Fibroblast of skin of back (primary cell): Measurements from ENCODE around the gene CELSR1.
"Not testable (repeated sequence)": the region's sequence is repeated elsewhere in the genome, so short reads cannot be mapped to it uniquely, and the experiment has no call there.

Experiments used
- DNase-seq: peaks from one replicate; pipeline ENCODE4 v3.0.0-alpha.2; 2013

The CELSR1 gene

DNA sequence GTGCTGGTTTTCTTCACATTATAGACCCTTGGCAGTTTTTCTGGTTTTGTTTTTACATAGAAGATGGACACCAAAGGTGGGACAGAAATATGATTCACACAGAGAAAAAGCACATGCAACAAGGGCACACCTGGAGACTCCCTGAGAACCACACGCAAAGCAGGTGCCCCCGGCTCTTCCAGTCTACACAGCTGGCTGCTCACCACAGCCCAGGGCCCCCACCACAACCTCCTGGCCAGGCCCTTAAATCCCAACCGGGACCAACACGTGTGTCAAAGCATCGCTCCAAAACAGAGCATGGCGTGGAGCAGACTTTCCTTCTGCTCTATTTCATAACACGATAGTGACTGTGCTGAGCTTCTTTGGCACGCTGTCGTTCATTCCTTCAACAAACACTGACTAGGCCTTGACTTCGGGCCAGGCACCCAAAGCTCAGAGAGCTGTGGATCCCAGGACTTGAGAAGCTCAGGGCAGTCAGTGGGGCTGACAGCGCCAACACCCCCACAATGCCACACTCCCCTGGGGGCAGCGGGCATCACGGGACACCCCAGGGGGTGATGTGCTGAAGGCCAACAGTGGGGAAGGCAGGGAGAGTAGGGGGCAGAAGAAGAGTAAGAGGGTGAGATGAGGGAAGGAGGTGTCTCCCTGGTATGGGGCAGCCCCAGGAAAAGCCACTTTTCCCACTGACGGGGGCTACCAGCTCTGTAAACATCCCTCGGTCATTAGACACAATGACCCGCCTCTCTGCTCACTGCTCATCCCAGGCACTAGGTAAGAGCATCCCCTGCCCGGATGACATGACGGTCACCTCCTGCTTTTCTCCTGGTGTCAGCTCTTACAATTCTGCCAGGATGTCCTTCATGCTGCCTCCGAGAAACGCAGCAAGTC lies 26.0 kb downstream of the CELSR1 start:
- no peak for DNase-seq

DNA sequence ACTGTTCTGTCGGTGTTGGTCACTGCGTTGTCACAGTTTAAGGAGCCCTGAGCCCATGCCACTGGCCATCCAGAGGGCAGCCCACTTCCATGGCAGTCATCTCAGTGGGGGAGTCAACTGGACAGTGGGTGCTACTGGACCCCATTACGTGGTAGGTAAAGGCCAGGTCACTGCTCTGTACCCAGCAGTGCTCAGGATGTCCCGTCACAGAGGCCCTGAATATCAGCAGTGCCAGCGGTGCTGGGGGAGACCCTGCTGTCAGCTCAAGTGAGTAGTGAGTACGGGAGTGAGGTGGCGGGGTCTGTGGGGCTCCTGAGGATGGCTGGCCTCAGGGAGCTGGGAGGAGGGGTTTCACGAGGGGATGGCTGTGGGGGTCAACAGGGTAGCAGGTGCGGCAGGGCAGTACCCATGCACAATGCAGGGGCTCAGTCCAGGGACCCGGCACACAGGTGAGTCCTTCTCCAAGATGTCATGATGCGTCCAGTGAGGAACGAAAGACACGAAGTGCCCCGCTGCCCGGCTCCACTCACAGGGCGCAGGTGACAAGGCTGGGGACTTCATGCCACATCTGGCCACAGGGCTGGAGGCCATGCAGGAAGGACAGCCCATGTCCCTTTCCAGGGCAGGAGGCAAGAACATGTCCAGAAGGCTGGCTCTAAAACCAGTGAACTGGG lies 27.9 kb downstream of the CELSR1 start:
- DNase-seq, result no peak

DNA sequence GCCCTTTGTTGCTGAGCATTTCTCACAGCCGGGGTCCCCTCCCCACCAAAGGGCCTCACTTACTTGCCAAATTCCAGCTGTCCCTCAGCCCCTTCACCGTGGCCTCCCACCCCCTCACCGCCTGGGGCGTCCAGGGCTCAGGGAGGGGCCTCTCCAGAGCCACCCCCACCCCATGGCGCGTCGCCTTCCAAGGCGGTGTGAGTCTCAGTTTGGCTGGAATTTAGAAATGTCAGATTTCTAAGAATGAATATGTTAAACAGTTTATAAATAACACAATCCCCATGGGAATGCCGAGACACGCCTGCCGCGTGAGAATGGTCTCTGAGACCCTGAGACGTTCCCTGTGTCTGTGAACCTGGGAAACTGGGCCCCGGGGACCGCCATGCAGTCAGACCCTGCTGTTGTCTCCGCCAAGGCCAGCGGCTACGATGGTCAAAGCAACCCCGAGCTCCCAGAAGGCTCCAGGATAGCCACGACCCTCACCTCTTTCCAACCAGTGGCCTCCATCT lies 28.9 kb downstream of the CELSR1 start:
- peak; percentile 43 for DNase-seq

DNA sequence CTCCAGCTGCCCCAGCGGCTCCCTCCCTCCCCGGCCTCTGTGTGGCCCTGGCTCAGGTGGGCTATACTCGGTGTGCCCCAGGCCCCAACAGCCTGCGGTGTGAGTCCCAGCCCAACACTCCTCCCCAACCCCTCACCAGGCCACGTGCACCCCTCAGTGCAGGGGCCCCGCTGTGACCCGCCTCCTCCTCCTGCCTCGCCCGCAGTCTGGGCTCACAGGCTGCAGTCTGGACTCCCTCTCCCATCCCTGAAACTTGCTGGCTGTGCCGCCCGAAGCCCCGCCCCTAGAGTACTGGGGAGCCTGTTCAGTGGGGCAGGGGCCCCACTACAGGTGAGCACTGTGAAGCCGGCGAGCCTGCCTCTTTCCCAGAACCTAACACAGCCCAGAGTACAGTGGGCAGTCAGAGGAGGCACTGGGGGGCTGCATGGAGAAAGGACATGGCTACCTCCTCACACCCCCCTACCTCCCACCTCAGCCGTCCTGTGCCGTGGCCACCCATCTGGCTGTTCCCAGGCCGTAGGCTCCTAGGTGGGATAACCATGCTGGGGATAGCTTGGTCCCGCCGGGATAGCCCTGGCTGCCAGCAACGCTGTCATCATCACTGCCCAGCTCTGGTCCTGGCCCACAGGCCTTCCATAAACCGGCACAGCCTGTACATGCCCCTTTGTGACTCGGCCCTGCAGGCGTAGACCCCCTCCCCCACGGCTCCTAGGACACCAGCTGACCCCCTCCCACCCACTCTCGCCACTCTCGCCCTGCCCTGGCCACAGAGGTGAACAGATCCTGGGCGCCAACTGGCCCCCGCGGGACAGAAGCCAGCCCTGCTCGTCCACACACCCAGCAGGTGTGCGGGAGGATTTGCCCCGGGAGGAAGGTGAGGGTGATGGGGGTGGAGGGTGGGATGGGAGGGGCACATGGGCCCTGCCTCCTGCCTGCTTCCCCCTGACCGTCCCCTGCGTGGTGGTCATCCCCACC lies 29.7 kb downstream of the CELSR1 start:
- DNase-seq, result no peak

DNA sequence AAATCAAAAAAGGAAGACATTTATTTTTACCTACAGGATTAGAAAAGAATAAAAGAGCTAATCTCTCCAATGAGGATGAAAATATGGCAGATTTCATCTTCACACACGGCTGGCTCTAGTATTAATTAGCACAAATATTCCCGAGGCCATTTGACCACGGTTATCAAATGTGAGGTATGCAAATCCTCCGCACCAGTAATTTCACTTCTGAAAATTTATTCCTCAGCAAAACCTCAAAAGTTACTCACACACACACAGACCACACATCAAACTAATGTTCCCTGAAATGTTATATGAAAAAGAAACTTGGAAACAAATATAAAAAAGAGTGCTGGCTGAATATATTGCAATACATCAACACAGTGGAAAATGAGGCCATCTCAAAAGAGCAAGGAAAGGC lies 32.8 kb downstream of the CELSR1 start:
- DNase-seq, result no peak

DNA sequence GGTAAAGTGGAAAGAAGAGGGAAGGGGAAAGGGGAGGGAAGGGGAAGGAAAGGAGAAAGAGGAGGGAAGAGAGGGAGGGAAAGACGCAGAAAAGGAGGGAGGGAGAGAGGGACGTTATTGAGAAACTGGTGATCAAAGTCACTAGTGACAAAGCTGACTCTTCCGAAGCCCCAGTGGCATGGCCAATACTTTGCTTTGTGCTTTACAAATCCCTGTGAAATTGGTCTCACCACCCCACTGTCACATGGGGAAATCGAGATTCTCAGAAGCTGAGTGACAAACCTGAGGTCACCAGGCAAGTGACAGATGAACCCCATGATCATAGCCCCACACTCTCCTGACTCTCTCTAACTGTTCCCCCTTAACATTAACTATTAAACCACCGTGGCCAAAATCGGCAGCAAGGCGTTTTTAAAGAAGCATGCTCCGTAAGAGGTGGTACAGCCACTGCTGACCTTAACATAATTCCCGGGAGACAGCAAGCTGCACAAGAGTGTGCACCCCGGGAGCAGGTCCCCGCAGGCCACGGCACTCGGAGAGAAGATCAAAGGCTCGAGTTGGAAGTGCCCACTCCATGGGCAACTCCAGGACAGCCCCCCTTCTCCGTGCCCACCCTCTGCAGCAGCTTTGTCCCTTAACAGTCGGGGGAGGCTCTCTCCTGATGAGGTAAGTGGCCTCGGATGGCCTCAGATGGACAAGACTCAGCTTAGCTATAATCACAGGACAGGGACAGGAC lies 34.8 kb downstream of the CELSR1 start:
- no peak for DNase-seq

DNA sequence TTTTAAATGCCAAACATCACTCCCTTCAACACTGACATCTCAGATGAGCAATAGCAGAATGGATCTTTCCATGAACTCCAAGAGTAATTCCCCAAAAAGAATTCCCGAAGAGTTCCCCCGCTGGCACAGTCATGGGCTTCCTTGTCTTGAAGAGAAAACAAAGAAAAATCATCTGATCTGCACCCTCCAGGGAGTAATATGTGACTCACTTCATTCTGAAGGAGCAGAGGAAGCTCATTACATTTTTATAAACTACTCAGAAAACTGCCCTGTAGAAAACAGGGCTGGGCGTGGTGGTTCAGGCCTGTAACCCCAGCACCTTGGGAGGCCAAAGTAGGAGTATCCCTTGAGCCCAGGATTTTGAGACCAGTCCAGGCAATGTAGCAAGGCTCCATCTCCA lies 35.7 kb downstream of the CELSR1 start:
- DNase-seq, result peak; percentile 89

DNA sequence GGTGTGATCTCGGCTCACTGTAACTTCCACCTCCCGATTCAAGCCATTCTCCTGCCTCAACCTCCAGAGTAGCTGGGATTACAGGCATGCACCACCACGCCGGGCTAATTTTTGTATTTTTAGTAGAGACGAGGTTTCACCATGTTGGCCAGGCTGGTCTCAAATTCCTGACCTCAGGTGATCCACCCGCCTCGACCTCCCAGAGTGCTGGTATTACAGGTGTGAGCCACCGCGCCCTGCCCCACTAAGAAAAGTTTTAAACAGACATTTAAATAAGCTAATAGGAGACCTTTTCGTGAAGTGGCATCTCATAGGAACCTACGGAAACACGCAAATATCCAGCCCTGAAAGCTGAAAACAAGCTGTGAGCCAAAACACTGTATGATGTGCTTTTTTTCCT lies 36.2 kb downstream of the CELSR1 start:
- not testable (repeated sequence) for DNase-seq

DNA sequence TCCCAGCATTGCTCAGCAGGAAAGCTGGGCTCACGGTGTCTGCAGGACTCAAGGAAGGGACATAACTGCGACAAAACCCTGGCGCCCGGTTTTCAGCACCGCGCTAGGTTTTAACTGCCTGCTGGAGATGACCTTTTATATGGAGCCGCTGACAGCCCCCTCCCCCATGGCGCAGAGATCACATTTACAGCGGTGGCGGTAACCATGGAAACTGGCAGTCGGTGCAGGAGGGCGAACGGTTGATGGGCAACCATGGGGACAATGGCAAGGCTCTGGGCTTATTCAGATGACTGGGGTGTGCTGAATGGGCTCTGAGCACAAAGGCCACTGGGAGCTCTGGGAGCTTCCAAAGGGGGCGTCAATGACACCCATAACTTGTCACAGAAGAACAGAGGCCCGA lies 37.2 kb downstream of the CELSR1 start:
- DNase-seq, result no peak

DNA sequence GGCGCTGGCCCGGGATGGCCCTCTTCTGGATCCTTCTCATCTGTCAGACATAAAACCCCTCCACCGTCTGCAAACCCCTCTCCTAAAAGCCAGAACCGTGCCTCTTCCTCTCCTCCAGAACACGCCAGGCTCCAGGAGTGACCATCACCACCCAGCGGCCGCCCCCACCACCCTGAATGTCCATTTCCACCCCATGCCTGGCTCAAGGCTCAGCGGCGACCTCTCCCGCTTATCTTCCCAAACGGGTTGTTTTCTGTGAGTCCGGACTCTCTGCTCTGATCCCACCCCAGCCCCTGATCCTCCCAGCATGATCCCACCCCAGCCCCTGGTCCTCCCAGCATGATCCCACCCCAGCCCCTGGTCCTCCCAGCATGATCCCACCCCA lies 37.6 kb downstream of the CELSR1 start:
- DNase-seq, result no peak

DNA sequence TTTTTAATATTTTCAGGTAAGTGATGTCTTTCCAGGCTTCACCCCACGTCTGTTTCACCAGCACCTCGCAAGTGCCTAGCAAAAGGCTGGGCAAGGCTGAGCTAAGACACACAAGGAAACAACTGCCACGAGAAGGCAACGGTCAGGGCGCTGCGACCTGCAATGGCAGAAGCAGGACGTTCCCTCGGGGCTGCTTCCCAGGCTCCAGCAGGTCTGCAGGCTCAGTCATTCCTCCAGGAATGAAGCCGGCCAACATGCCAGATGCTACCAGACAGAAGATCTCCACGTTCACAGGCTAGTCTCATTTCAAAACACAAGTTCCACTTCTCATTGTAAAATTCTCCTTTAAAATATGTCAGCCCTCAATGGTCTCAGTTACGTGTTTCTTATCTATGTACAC lies 45.5 kb downstream of the CELSR1 start:
- DNase-seq, result no peak

DNA sequence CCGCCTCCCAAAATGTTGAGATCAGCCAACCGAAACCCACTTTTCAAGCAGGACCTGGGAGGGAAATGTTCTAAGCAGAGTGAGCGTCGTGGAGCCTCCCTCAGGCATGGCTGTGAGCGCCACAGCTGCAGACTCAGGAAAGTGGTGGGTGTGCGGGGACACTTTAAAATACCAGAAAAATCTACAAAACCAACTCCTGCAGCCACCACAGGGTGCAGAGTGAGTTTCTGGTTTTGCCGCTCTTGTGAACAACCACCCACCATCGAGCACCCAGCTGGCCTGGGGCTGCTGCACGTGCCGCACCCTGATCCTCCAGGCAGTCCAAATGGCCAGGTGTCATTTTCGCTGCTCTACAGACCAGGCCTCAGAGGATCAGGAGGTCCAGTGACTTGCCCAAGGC lies 46.9 kb downstream of the CELSR1 start:
- DNase-seq, result no peak

DNA sequence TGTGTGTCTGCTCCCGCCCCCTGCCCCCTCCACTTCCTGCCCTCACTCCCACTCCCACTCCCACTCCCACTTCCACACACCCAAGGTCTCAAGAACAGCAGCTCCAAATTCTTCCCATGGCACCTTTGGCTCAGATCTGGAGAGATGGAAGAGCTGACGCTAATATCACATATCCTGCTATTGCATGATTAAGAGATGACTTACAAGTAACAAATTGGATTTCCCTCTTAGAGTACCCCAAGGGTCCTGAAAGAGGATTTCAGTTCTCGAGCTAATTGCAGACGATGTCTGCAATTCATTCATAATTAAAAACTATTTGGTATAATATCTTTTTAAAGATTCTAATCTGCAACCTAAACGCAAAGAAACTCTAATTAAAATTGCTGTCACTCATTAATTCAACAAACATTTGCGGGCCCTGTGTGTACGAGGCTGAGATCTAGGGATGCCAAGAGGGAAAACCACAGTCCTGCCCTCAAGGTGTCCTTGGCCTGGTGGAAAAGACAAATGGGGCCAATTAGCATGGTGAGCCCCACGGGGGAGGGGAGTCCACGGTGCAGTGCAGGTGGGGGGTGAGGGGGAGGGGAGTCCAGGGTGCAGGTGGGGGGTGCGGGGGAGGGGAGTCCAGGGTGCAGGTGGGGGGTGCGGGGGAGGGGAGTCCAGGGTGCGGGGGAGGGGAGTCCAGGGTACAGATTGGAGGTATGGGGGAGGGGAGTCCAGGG lies 50.3 kb downstream of the CELSR1 start:
- DNase-seq, result no peak

DNA sequence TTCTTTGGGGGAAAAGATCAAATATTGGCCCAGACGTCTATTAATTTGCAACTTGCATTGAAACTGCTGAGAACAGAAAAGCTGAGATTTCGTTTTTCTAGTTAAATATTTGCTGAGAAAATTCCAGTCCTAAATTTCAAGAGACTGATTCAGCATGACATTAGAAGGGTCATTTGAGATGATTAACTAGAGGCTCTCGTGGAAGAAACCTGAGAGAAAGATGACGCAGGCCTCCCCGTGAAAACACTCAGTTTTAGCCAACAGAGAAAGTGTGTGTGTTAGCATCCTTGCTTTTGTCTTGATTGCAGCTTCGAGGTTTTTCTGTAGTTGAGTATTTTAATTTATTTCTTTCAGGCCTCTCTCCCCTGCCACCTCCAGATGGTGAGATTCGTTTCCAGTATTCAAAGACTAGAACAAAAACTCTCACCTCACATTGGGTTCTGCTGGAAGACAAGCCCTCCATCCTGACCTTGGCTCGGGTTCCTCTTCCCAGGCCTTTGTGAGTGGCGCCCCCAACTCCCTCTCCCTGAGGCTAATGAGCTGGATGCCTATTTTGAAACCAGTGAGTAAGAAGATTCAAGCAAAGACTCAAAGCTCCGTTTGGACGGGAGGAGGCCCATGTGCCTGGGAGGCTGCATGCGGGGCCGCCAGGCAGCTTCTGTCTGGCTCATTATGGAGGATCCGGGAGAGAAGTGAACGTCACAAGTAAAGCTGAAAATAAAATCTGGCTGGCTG lies 52.4 kb downstream of the CELSR1 start:
- DNase-seq, result no peak

DNA sequence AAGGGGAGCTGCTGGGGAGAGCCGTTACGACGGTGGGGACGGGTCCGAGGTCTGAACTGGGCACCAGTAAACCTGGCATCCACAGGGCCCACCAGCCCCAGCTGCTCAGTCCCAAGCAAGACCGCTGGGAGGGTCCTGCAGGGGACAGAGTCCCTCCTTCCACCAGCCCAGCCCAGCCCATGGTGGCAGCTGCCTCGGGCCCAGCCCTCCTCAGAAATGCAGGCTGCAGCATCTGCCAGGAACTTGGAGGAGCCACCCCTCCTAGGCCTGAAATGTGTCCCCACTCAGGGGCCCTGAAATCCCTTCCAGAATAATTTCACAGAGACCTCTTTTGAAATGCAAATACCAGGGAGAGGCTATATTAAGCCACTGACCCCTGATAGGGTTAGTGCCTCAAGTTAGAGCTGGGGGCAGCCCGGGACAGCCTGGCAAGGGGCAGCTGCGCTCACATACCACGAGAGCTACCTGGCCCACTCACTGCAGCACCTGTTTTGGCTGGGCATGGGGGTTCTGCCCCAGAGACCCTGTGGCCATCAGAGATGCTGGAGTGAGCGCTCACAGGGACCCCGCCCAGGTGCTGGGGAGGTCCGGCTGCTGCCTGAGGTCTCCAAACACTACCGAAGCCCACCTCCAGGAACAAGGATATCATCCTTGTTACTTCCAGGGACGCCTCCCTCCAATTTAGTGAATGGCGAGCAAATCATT lies 53.1 kb downstream of the CELSR1 start:
- no peak for DNase-seq

DNA sequence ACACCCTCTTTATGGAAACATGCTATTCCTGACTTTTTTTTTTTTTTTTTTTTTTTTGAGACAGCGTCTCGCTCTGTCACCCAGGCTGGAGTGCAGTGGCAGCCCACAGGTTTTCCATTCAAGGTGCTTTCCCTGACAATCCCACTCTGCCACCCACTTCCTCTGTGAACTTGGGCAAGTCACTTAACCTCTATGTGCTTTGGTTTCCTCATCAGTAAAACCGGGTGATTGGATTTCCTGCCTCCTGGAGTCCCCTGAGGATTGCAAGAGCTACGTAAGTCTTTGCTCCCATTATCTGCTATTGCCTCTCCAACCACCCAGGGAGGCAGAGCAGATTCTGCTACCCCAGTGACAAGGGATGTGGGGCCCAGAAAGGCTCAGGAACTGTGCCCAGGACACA lies 54.1 kb downstream of the CELSR1 start:
- no peak for DNase-seq

DNA sequence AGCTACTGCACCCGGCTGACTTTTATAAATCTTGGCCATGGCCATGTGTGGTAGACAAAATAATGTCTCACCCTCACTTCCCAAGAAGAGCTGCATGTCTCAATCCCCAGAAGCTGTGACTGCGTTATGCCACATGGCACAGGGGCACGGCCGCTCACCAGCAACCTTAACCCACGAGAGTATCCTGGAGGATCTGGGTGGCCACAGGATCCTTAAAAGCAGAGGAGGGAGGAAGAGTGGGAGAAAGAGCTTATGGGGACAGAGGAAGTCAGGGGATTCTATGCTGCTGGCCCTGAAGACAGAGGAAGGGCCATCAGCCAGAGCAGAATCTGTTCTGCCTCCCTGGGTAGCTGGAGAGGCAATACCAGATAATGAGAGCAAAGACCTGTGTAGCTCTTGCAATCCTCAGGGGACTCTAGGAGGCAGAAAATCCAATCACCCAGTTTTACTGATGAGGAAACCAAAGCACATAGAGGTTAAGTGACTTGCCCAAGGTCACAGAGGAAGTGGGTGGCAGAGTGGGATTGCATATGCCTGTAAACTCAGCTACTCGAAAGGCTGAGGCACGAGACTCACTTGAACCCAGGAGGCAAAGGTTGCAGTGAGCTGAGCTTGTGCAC lies 55.3 kb downstream of the CELSR1 start:
- DNase-seq, result no peak

DNA sequence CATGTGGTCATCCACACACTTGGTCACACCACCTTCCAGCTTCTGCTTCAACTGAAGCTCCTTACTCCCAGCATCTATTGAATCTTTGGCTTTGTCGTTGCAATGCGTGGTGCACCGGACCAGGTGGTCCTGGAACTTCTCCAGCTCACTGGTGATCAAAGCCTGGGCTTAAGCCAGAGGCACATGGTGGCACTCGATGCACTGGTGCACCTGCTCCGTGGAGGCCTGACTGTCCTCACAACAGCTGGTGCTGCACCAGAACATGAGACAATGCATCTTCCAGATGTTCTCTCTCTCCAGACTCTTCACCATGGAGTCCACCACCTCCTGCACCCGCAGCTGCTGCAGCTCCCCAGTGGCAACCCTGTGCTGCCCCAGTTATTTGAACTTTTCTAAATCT lies 56.0 kb downstream of the CELSR1 start:
- DNase-seq, result no peak

DNA sequence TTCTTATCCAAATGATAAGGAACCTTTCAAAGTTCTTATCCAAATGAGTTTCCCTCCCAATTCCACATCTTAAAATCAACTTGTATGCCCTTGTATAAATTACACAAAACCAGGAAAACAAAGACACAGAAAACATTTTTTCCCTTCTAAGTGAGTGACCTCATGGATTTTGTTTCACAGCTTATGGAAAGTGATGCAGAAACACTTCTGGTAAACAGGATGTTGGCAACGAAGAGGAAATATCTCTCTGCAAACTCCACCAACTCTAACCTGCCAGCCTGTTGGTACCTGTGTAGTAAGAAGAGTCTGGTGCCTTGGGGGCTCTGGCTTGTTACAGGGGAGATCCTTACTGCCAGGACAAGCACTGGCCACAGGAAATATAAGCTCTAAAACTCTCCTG lies 57.0 kb downstream of the CELSR1 start:
- no peak for DNase-seq

DNA sequence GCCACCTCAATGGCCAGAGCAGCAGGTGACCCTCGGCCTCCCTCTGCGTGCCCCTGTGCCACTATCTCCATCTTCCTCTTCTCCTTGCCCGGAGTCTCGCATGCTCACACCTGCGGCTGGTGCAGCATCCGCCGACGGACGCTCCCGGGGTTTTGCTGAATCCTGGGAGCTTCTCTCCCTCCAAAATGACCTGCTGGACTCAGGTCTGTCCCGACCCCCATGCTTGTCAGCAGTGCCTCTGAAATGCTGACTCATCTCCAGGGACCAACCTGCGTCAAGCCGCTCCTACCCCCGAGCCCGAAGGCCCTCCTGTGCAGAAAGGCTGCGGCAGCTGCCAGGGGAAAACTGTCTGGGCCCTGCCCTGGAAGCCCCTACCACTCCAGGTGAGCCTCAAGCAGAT lies 58.4 kb downstream of the CELSR1 start:
- no peak for DNase-seq
